Upper lobe of right lung (tissue), 1 donor: ENCODE measurements around the gene SETD2. TPM values are rescaled to one million over a fixed set of nuclear protein-coding genes. Genes with fewer than 3 reads are reported as not detected.

Experiments used
- ATAC-seq: fragments of 200-7000 bp; cut with Tn5 transposase; one replicate; pipeline ENCODE4 v1.9.1; 2020; ENCODE audit warnings: mild to moderate bottlenecking, moderate library complexity
- DNase-seq: peaks from one replicate; pipeline ENCODE4 v3.0.0-alpha.2; 2020
- H3K27ac ChIP-seq: fragments of 200-600 bp; one replicate; pipeline ENCODE4 v1.8.0; 2022
- H3K27me3 ChIP-seq: fragments of 200-600 bp; one replicate; pipeline ENCODE4 v1.8.0; 2022; ENCODE audit warnings: mild to moderate bottlenecking
- H3K36me3 ChIP-seq: fragments of 200-600 bp; one replicate; pipeline ENCODE4 v1.8.0; 2022
- H3K4me1 ChIP-seq: fragments of 200-600 bp; one replicate; pipeline ENCODE4 v1.8.0; 2022
- H3K4me3 ChIP-seq: fragments of 200-600 bp; one replicate; pipeline ENCODE4 v1.8.0; 2022; ENCODE audit warnings: mild to moderate bottlenecking
- H3K9me3 ChIP-seq: fragments of 200-600 bp; one replicate; pipeline ENCODE4 v1.8.0; 2022
- CTCF ChIP-seq: fragments of 200-600 bp; IDR thresholded peaks from one replicate; pipeline ENCODE4 v1.8.0; 2022; ENCODE audit warnings: antibody characterized with exemption
- intact Hi-C: fragments of 100-400 bp; cut with DNase I; formaldehyde crosslinking; loops from one replicate; pipeline ENCODE4 v1.11.0; 2022
- total RNA-seq: library from RNA; stranded (reverse); fragmentation: NEBNext Ultra II Directional; extraction: Animal tissue kit (Norgen Biotek cat#: 25700); gene quantifications from one replicate; pipeline ENCODE4 v1.2.1, GENCODE V29; 2021
- donor health status: DM: no; HTN: yes; CAD: no; lungs with severe emphysema.

The SETD2 gene
- total RNA-seq, 1 donor from 2014 or later, result 45.9 TPM

DNA sequence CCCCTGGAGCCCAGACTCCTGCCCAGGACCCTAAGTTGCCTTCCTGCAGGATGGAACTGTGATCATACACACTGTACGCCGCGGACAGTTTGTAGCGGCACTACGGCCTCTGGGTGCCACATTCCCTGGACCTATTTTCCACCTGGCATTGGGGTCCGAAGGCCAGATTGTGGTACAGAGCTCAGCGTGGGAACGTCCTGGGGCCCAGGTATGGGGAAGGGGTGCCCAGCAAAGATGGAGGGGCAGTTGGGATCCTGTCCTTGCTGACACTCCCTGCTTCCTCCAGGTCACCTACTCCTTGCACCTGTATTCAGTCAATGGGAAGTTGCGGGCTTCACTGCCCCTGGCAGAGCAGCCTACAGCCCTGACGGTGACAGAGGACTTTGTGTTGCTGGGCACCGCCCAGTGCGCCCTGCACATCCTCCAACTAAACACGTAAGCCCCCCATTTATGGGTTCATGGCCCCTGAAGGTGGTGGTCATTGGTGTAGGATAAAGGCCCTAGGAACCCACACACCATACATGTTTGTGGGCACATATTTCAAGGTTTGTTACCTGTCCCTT lies 155.6 kb downstream of the SETD2 start:
- H3K4me3 ChIP-seq, result no peak overlapping the region

GRCh38 chr3:47007482-47008233 lies 156.3 kb downstream of the SETD2 start:
- H3K27me3 ChIP-seq, result no peaks in the 10 kb centered on the region
- H3K36me3 ChIP-seq, result peaks cover 41% of the 10 kb centered on the region
- DNase-seq (peak; percentile 61), ATAC-seq (no peak)
- TF ChIP-seq CTCF, result no peak
- H3K4me3 ChIP-seq, result no peak overlapping the region
- H3K27ac ChIP-seq, result no peak overlapping the region
- intact Hi-C loops, result no loop called here
- H3K9me3 ChIP-seq, result no peaks in the 10 kb centered on the region
- H3K4me1 ChIP-seq, result peaks cover 11% of the 10 kb centered on the region

More for the DNA sequence above, 155.6 kb downstream of the SETD2 start:
- TF ChIP-seq CTCF, result no peak
- peaks cover 34% of the 10 kb centered on the region for H3K36me3 ChIP-seq
- ATAC-seq (no peak), DNase-seq (peak; percentile 51)
- H3K9me3 ChIP-seq, result no peaks in the 10 kb centered on the region
- no peak overlapping the region for H3K27ac ChIP-seq
- H3K4me1 ChIP-seq, result peaks cover 11% of the 10 kb centered on the region
- no peaks in the 10 kb centered on the region for H3K27me3 ChIP-seq
- intact Hi-C loops, result no loop called here

DNA sequence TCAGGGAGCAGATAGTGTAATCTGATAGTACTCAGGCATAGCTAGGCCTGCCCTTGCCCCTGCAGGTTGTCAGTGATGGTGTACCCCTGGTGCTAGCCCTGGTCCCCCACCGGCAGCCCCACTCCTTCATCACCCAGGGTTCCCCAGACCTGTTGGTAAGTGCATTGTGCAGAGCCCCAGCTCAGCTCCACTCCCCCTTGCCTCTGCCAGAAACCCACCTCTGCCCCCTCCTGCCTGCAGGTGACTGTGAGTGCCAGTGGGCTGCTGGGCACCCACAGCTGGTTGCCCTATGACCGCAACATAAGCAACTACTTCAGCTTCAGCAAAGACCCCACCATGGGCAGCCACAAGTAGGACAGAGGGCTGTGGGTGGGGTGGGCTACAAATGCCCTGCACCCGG lies 156.9 kb downstream of the SETD2 start:
- peaks cover 47% of the 10 kb centered on the region for H3K36me3 ChIP-seq
- H3K4me3 ChIP-seq, result no peak overlapping the region
- H3K27me3 ChIP-seq, result no peaks in the 10 kb centered on the region
- peak; percentile 53 for DNase-seq
- H3K4me1 ChIP-seq, result peaks cover 11% of the 10 kb centered on the region
- no peaks in the 10 kb centered on the region for H3K9me3 ChIP-seq
- ATAC-seq, result no peak
- TF ChIP-seq CTCF, result no peak
- no peak overlapping the region for H3K27ac ChIP-seq
- intact Hi-C loops, result no loop called here

DNA sequence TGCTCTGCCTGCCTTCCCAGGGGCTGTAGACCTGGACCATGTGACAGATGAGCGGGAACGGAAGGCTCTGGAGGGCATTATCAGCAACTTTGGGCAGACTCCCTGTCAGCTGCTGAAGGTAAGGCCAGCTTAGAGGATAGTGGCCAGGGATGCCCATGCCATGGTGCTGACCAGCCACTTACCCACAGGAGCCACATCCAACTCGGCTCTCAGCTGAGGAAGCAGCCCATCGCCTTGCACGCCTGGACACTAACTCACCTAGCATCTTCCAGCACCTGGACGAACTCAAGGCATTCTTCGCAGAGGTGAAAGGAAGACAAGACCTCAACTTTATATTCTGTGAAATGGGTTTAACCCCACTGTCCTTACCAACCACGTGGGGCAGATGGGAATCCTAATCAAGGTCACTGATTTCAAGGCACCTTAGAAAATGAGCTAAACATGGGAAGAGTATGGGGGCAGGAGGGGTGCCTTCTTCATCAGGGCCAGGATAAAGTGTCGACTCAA lies 157.7 kb downstream of the SETD2 start:
- TF ChIP-seq CTCF, result no peak
- intact Hi-C loops, result no loop called here
- Histone ChIP-seq H3K9me3 (no peaks in the 10 kb centered on the region), H3K27me3 (no peaks in the 10 kb centered on the region), H3K36me3 (peaks cover 55% of the 10 kb centered on the region), H3K27ac (no peak overlapping the region), H3K4me1 (peaks cover 11% of the 10 kb centered on the region), H3K4me3 (no peak overlapping the region)
- ATAC-seq (no peak), DNase-seq (peak; percentile 48)

- Histone ChIP-seq H3K9me3 (no peaks in the 10 kb centered on the region), H3K27me3 (no peaks in the 10 kb centered on the region), H3K27ac (no peak overlapping the region), H3K4me3 (no peak overlapping the region), H3K4me1 (peaks cover 11% of the 10 kb centered on the region), H3K36me3 (peaks cover 62% of the 10 kb centered on the region)
- TF ChIP-seq CTCF, result no peak
- peak; percentile 71 for DNase-seq
- no peak for ATAC-seq
- intact Hi-C loops, result no loop called here
Observed at GRCh38 chr3:47005212-47006144, 158.4 kb downstream of the SETD2 start.
